GM12878 (cell line): ENCODE results near the gene MPEG1. TPM values are rescaled to one million over a fixed set of nuclear protein-coding genes. Genes with fewer than 3 reads are reported as not detected.

Experiments
- CBFB ChIP-seq: IDR thresholded peaks from 2 replicates; pipeline ENCODE4 v1.6.1; 2016; ENCODE audit warnings: antibody characterized with exemption, low read depth
- CHD1 ChIP-seq: IDR thresholded peaks from 2 replicates; pipeline ENCODE4 v1.6.1; 2012; ENCODE audit warnings: low read depth, low read length, improper control_type of control experiment
- EED ChIP-seq: sonication (generic); IDR thresholded peaks from 2 replicates; pipeline ENCODE4 v1.6.1; 2016; ENCODE audit warnings: antibody characterized with exemption, low read depth
- GATAD2B ChIP-seq: fragments of 450-650 bp; conservative IDR thresholded peaks from 2 replicates; pipeline ENCODE4 v1.6.1; 2017; ENCODE audit warnings: low read depth, mild to moderate bottlenecking, moderate library complexity
- HDGF ChIP-seq: fragments of 450-650 bp; IDR thresholded peaks from 2 replicates; pipeline ENCODE4 v1.6.1; 2016; ENCODE audit warnings: antibody characterized with exemption
- MYC ChIP-seq: IDR thresholded peaks from 2 replicates; pipeline ENCODE4 v1.6.1; 2011; ENCODE audit warnings: mild to moderate bottlenecking, low read length, moderate library complexity, inconsistent platforms; ENCODE audit not compliant: insufficient read depth, insufficient replicate concordance, insufficient read length, severe bottlenecking
- NR2C2 ChIP-seq: IDR thresholded peaks from 2 replicates; pipeline ENCODE4 v1.6.1; 2011; ENCODE audit warnings: borderline replicate concordance, low read depth; ENCODE audit not compliant: control insufficient read depth, insufficient read length
- POLR2AphosphoS5 ChIP-seq: IDR thresholded peaks from 2 replicates; pipeline ENCODE4 v1.6.1; 2011; ENCODE audit warnings: mild to moderate bottlenecking, low read length, inconsistent platforms
- RAD51 ChIP-seq: fragments of 450-650 bp; IDR thresholded peaks from 2 replicates; pipeline ENCODE4 v1.6.1; 2016; ENCODE audit warnings: moderate library complexity, mild to moderate bottlenecking, inconsistent platforms
- RELA ChIP-seq: fragments of 450-650 bp; IDR thresholded peaks from 2 replicates; pipeline ENCODE4 v1.8.0; 2014; ENCODE audit warnings: borderline replicate concordance; ENCODE audit not compliant: partially characterized antibody
- STAT1 ChIP-seq: fragments of 450-650 bp; conservative IDR thresholded peaks from 2 replicates; pipeline ENCODE4 v1.6.1; 2014; ENCODE audit warnings: antibody characterized with exemption, mild to moderate bottlenecking
- SUPT20H ChIP-seq: IDR thresholded peaks from 2 replicates; pipeline ENCODE4 v1.6.1; 2011; ENCODE audit warnings: low read depth, mild to moderate bottlenecking, low read length, moderate library complexity, borderline replicate concordance; ENCODE audit not compliant: control insufficient read depth
- YY1 ChIP-seq: IDR thresholded peaks from 2 replicates; pipeline ENCODE4 v1.6.1; 2011; ENCODE audit warnings: low read depth, mild to moderate bottlenecking, low read length
- ZBED1 ChIP-seq: IDR thresholded peaks from 2 replicates; pipeline ENCODE4 v1.6.1; 2016; ENCODE audit warnings: borderline replicate concordance
- ZNF274 ChIP-seq: IDR thresholded peaks from one replicate; pipeline ENCODE4 v1.8.0; 2011; ENCODE audit not compliant: insufficient read length, insufficient read depth
- ZSCAN29 ChIP-seq: fragments of 450-650 bp; IDR thresholded peaks from 2 replicates; pipeline ENCODE4 v1.6.1; 2017; ENCODE audit warnings: mild to moderate bottlenecking, moderate library complexity
- polyA plus RNA-seq, 11 experiments: library from polyadenylated mRNA; depleted of rRNA in 4 of 11; unstranded in 6 of 11; stranded (reverse) in 5 of 11; fragments of >200 nt; fragmentation: Nextera tagmentation in 4 of 11; fragmentation: Illumina TruSeq in 1 of 11; extraction: Ambion mirVana in 4 of 11; extraction: Trizol in 1 of 11; gene quantifications; 1 replicate in 1 of 11; 2 replicates in 10 of 11; pipeline versions ENCODE4 v1.2.1 to v1.2.3, GENCODE V29; 2011 to 2016; ENCODE audit warnings: inconsistent platforms in 2 of 11, missing spikeins in 2 of 11, low read depth in 1 of 11
- total RNA-seq, 4 experiments: library from RNA; depleted of rRNA in 3 of 4; stranded (reverse); fragments of >200 nt in 3 of 4; fragmentation: Illumina TruSeq in 1 of 4; extraction: Trizol in 1 of 4; gene quantifications; 2 replicates each; pipeline versions ENCODE4 v1.2.1 to v1.2.3, GENCODE V29; 2013 to 2021
- TF ChIP-seq, protein P1 (sequence below): fragments of 450-650 bp; IDR thresholded peaks from 2 replicates; pipeline ENCODE4 v1.6.1; 2017; ENCODE audit warnings: mild to moderate bottlenecking, moderate library complexity
- TF ChIP-seq, protein P2 (sequence below): fragments of 450-650 bp; IDR thresholded peaks from 2 replicates; pipeline ENCODE4 v1.6.1; 2016; ENCODE audit warnings: mild to moderate bottlenecking
- TF ChIP-seq, protein P3 (sequence below): fragments of 450-650 bp; IDR thresholded peaks from 2 replicates; pipeline ENCODE4 v1.6.1; 2017; ENCODE audit warnings: low read depth, mild to moderate bottlenecking, moderate library complexity
- TF ChIP-seq, protein P4 (sequence below): fragments of 450-650 bp; IDR thresholded peaks from 2 replicates; pipeline ENCODE4 v1.6.1; 2016; ENCODE audit warnings: mild to moderate bottlenecking

Gene MPEG1
- total and polyA plus RNA-seq, 10 of the 15 experiments (the other 5 are each of a cell fraction or from before 2014, with no cell fraction given): 1.3 to 15.6 (median 11.7) TPM; not detected in 1

DNA sequence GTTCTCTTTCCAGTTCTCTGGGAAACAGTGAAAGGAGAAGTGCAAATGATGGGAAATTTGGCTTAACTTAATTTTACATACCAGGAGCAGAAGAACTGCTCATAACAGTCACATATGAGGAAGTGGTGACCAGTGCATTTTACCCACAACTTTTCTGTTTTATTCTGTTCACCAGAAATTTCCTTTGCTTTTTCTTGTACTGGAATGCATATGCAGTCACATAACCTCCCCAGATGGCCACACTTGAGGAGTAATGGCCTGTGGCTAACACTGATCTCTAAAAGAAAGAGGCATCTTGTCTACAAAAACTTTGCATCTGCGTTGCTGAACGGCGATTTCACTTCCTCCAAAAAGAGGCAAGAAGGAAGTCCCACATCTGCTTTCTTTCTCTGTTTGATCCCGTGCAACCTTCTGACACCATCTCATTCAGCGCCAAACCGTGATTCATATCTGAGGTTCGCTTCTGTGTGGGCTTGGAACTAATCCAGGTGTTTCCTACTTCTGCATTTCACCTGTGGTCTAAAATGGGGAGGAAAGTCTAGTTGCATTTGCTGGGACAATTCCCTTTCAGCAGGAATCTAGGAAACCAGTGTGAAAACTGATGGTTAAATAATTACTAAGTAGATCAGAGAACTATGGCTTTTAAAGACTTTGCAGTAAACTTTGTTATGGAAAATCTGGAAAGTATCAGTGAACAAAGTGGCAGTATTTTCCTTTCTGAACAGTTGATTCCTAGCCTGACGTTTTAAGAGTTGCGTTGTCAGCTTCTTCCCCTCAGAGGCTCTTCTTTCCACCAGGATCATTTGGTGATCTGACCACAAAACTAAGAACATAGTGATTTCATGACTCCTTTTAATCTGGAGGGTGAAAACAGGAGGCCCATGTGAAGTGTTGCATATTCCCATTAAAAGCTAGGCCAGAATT, 4.2 kb upstream of the MPEG1 start (continued):
- TF ChIP-seq, protein P1, sequence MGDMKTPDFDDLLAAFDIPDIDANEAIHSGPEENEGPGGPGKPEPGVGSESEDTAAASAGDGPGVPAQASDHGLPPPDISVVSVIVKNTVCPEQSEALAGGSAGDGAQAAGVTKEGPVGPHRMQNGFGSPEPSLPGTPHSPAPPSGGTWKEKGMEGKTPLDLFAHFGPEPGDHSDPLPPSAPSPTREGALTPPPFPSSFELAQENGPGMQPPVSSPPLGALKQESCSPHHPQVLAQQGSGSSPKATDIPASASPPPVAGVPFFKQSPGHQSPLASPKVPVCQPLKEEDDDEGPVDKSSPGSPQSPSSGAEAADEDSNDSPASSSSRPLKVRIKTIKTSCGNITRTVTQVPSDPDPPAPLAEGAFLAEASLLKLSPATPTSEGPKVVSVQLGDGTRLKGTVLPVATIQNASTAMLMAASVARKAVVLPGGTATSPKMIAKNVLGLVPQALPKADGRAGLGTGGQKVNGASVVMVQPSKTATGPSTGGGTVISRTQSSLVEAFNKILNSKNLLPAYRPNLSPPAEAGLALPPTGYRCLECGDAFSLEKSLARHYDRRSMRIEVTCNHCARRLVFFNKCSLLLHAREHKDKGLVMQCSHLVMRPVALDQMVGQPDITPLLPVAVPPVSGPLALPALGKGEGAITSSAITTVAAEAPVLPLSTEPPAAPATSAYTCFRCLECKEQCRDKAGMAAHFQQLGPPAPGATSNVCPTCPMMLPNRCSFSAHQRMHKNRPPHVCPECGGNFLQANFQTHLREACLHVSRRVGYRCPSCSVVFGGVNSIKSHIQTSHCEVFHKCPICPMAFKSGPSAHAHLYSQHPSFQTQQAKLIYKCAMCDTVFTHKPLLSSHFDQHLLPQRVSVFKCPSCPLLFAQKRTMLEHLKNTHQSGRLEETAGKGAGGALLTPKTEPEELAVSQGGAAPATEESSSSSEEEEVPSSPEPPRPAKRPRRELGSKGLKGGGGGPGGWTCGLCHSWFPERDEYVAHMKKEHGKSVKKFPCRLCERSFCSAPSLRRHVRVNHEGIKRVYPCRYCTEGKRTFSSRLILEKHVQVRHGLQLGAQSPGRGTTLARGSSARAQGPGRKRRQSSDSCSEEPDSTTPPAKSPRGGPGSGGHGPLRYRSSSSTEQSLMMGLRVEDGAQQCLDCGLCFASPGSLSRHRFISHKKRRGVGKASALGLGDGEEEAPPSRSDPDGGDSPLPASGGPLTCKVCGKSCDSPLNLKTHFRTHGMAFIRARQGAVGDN: no peak; the same call in 1 of the 2 replicates
- no peak for TF ChIP-seq CHD1
- TF ChIP-seq, protein P2, sequence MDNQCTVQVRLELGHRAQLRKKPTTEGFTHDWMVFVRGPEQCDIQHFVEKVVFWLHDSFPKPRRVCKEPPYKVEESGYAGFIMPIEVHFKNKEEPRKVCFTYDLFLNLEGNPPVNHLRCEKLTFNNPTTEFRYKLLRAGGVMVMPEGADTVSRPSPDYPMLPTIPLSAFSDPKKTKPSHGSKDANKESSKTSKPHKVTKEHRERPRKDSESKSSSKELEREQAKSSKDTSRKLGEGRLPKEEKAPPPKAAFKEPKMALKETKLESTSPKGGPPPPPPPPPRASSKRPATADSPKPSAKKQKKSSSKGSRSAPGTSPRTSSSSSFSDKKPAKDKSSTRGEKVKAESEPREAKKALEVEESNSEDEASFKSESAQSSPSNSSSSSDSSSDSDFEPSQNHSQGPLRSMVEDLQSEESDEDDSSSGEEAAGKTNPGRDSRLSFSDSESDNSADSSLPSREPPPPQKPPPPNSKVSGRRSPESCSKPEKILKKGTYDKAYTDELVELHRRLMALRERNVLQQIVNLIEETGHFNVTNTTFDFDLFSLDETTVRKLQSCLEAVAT: peak; percentile 91
- no peak for TF ChIP-seq MYC
- peak; percentile 91 for TF ChIP-seq ZSCAN29
- TF ChIP-seq ZBED1: peak; percentile 99
- no peak for TF ChIP-seq NR2C2
- TF ChIP-seq HDGF: no peak
- no peak for TF ChIP-seq ZNF274
- TF ChIP-seq, protein P3, sequence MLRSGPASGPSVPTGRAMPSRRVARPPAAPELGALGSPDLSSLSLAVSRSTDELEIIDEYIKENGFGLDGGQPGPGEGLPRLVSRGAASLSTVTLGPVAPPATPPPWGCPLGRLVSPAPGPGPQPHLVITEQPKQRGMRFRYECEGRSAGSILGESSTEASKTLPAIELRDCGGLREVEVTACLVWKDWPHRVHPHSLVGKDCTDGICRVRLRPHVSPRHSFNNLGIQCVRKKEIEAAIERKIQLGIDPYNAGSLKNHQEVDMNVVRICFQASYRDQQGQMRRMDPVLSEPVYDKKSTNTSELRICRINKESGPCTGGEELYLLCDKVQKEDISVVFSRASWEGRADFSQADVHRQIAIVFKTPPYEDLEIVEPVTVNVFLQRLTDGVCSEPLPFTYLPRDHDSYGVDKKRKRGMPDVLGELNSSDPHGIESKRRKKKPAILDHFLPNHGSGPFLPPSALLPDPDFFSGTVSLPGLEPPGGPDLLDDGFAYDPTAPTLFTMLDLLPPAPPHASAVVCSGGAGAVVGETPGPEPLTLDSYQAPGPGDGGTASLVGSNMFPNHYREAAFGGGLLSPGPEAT: peak; percentile 99
- TF ChIP-seq, protein P4, sequence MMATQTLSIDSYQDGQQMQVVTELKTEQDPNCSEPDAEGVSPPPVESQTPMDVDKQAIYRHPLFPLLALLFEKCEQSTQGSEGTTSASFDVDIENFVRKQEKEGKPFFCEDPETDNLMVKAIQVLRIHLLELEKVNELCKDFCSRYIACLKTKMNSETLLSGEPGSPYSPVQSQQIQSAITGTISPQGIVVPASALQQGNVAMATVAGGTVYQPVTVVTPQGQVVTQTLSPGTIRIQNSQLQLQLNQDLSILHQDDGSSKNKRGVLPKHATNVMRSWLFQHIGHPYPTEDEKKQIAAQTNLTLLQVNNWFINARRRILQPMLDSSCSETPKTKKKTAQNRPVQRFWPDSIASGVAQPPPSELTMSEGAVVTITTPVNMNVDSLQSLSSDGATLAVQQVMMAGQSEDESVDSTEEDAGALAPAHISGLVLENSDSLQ: peak; percentile 52; the same call in 1 of the 2 replicates
- TF ChIP-seq RAD51: no peak; the same call in 1 of the 2 replicates
- TF ChIP-seq SUPT20H: no peak
- peak; percentile 96 for TF ChIP-seq CBFB
- TF ChIP-seq POLR2AphosphoS5: peak; percentile 65; the same call in 1 of the 2 replicates
- TF ChIP-seq EED: peak; percentile 100
- TF ChIP-seq GATAD2B: peak; percentile 93
- peak; percentile 74 for TF ChIP-seq YY1
- peak; percentile 55 for TF ChIP-seq RELA
- TF ChIP-seq STAT1: 0 out of 2 replicates have a peak, but pooled peaks have one; percentile 33
